Gastroesophageal sphincter (tissue), 4 donors: ENCODE results near the gene KLK11. TPM values are rescaled to one million over a fixed set of nuclear protein-coding genes. Genes with fewer than 3 reads are reported as not detected.

ENCODE experiments used
- ATAC-seq: fragments of 150-250 bp; one replicate; pipeline ENCODE4 v1.9.1; 2016; ENCODE audit warnings: mild to moderate bottlenecking, moderate library complexity
- H3K27ac ChIP-seq, 4 donors: fragments of 200-600 bp; sonication (generic) in 3 of 4; 1 replicate in 3 of 4; 2 replicates in 1 of 4; pipeline ENCODE4 v1.5.1; 2016 to 2019
- H3K27me3 ChIP-seq: fragments of 200-600 bp; sonication (generic); one replicate; pipeline ENCODE4 v1.5.1; 2019
- H3K36me3 ChIP-seq, 2 donors: fragments of 200-600 bp; sonication (generic); one replicate each; pipeline ENCODE4 v1.5.1; 2019; ENCODE audit warnings: control low read depth in 1 of 2
- H3K4me1 ChIP-seq, 3 donors: fragments of 200-600 bp; sonication (generic); 1 replicate in 2 of 3; 2 replicates in 1 of 3; pipeline ENCODE4 v1.5.1; 2016 to 2019; ENCODE audit warnings: control low read depth in 2 of 3
- H3K4me3 ChIP-seq, 2 donors: fragments of 200-600 bp; sonication (generic); one replicate each; pipeline ENCODE4 v1.5.1; 2019; ENCODE audit warnings: mild to moderate bottlenecking in 1 of 2, moderate library complexity in 1 of 2
- H3K9me3 ChIP-seq, 3 donors: fragments of 200-600 bp; sonication (generic); one replicate each; pipeline ENCODE4 v1.5.1; 2017 to 2019; ENCODE audit warnings: control low read depth in 2 of 3
- CTCF ChIP-seq, 4 experiments: fragments of 200-600 bp in 2 of 4; fragments of 450-650 bp in 2 of 4; sonication (generic) in 1 of 4; IDR thresholded peaks; one replicate each; pipeline ENCODE4 v1.5.1; 2017 to 2019; ENCODE audit warnings: antibody characterized with exemption in 4 of 4, mild to moderate bottlenecking in 2 of 4, moderate library complexity in 2 of 4
- EP300 ChIP-seq: sonication (generic); formaldehyde crosslinking; IDR thresholded peaks from one replicate; pipeline ENCODE4 v1.6.1; 2017; ENCODE audit warnings: antibody characterized with exemption, mild to moderate bottlenecking
- POLR2A ChIP-seq, 2 donors: fragments of 450-650 bp; IDR thresholded peaks; one replicate each; pipeline ENCODE4 v1.6.1; 2017; ENCODE audit warnings: antibody characterized with exemption in 2 of 2, mild to moderate bottlenecking in 2 of 2, moderate library complexity in 1 of 2
- POLR2AphosphoS5 ChIP-seq: sonication (generic); formaldehyde crosslinking; IDR thresholded peaks from one replicate; pipeline ENCODE4 v1.6.1; 2017; ENCODE audit warnings: antibody characterized with exemption
- WGBS, 2 donors: methylation state at CpG; one replicate each; pipeline ENCODE4 v1.1.5; 2018; ENCODE audit warnings: low coverage in 1 of 2; 5-methylcytosine and 5-hydroxymethylcytosine counted together
- total RNA-seq, 4 donors: library from RNA; depleted of rRNA; stranded (reverse); fragments of >200 nt; gene quantifications; one replicate each; pipeline ENCODE4 v1.1.0, GENCODE V29; 2016

The KLK11 gene
- total RNA-seq, 4 donors from 2014 or later = 0.78 to 12.3 TPM; not detected in 2

GRCh38 chr19:51009061-51009891 lies 17.1 kb downstream of the KLK11 start:
- Histone ChIP-seq H3K4me1 (no peaks in the 10 kb centered on the region), H3K27ac (no peak overlapping the region), H3K4me3 (no peak overlapping the region), H3K36me3 (no peaks in the 10 kb centered on the region), H3K9me3 (no peaks in the 10 kb centered on the region), H3K27me3 (peaks cover 87% of the 10 kb centered on the region)
- no peak for ATAC-seq
- WGBS, 2 donors = 37 to 57% methylated on average over 5 to 6 of the region's 19 CpGs
- TF ChIP-seq POLR2AphosphoS5 (no peak), EP300 (no peak), POLR2A (IDR thresholded peaks at IDR 0.05) (no peak), CTCF (IDR thresholded peaks at IDR 0.05) (no peak)

- no peak for TF ChIP-seq POLR2AphosphoS5
- TF ChIP-seq POLR2A (IDR thresholded peaks at IDR 0.05) = no peak
- TF ChIP-seq CTCF (IDR thresholded peaks at IDR 0.05) = no peak
- no peak for TF ChIP-seq EP300
- peaks cover 87% of the 10 kb centered on the region for H3K27me3 ChIP-seq
Observed at GRCh38 chr19:51007488-51007887, 18.9 kb downstream of the KLK11 start.

GRCh38 chr19:51006406-51006805 lies 20.0 kb downstream of the KLK11 start:
- WGBS, 2 donors = 28% methylated on average over 2 of the region's 8 CpGs; no CpG with 5 or more reads in 1 of the 2 donors

More at GRCh38 chr19:51007488-51007887, 18.9 kb downstream of the KLK11 start:
- WGBS, 2 donors = 76 to 100% methylated on average over 1 to 3 of the region's 3 CpGs
- no peaks in the 10 kb centered on the region for H3K9me3 ChIP-seq
- no peaks in the 10 kb centered on the region for H3K36me3 ChIP-seq
- ATAC-seq = no peak
- no peak overlapping the region for H3K4me3 ChIP-seq
- no peak overlapping the region for H3K27ac ChIP-seq
- no peaks in the 10 kb centered on the region for H3K4me1 ChIP-seq

GRCh38 chr19:51005248-51005647 lies 21.2 kb downstream of the KLK11 start:
- no peak overlapping the region for H3K27ac ChIP-seq
- 71 to 78% methylated on average over 1 of the region's 1 CpG for WGBS, 2 donors
- no peak for ATAC-seq
- no peak overlapping the region for H3K4me3 ChIP-seq
- no peaks in the 10 kb centered on the region for H3K9me3 ChIP-seq
- H3K27me3 ChIP-seq = peaks cover 90% of the 10 kb centered on the region
- no peak for TF ChIP-seq CTCF (IDR thresholded peaks at IDR 0.05)
- TF ChIP-seq POLR2A (IDR thresholded peaks at IDR 0.05) = no peak
- TF ChIP-seq EP300 = no peak
- no peak for TF ChIP-seq POLR2AphosphoS5
- H3K36me3 ChIP-seq = no peaks in the 10 kb centered on the region
- no peaks in the 10 kb centered on the region for H3K4me1 ChIP-seq

More at GRCh38 chr19:51006406-51006805, 20.0 kb downstream of the KLK11 start:
- Histone ChIP-seq H3K4me3 (no peak overlapping the region), H3K36me3 (no peaks in the 10 kb centered on the region), H3K9me3 (no peaks in the 10 kb centered on the region), H3K4me1 (no peaks in the 10 kb centered on the region), H3K27ac (no peak overlapping the region), H3K27me3 (peaks cover 90% of the 10 kb centered on the region)
- ATAC-seq = no peak
- TF ChIP-seq EP300 (no peak), POLR2A (IDR thresholded peaks at IDR 0.05) (no peak), POLR2AphosphoS5 (no peak), CTCF (IDR thresholded peaks at IDR 0.05) (no peak)

- ATAC-seq = no peak
- no peak overlapping the region for H3K4me3 ChIP-seq
- no peaks in the 10 kb centered on the region for H3K9me3 ChIP-seq
- 78% methylated on average over 5 of the region's 7 CpGs; no CpG with 5 or more reads in 1 of the 2 donors for WGBS, 2 donors
- H3K27ac ChIP-seq = no peak overlapping the region
- TF ChIP-seq CTCF (IDR thresholded peaks at IDR 0.05) = no peak
- no peak for TF ChIP-seq EP300
- no peak for TF ChIP-seq POLR2AphosphoS5
- no peak for TF ChIP-seq POLR2A (IDR thresholded peaks at IDR 0.05)
- H3K4me1 ChIP-seq = no peaks in the 10 kb centered on the region
- H3K27me3 ChIP-seq = peaks cover 87% of the 10 kb centered on the region
- no peaks in the 10 kb centered on the region for H3K36me3 ChIP-seq
Observed at GRCh38 chr19:51003316-51003715, 23.1 kb downstream of the KLK11 start.
